HG02642 (cell line): ENCODE measurements around the gene TMEM212.

Experiments
- ATAC-seq: cut with Tn5 transposase; IDR thresholded peaks from one replicate; pipeline ENCODE4 v1.9.1; 2021; ENCODE audit warnings: mild to moderate bottlenecking; ENCODE audit not compliant: unreplicated experiment, poor library complexity

TMEM212 gene

GRCh38 chr3:171832989-171833388 is 10.2 kb upstream of the TMEM212 start:
- ATAC-seq: no peak

GRCh38 chr3:171833789-171834460 is 9.2 kb upstream of the TMEM212 start:
- ATAC-seq: no peak

DNA sequence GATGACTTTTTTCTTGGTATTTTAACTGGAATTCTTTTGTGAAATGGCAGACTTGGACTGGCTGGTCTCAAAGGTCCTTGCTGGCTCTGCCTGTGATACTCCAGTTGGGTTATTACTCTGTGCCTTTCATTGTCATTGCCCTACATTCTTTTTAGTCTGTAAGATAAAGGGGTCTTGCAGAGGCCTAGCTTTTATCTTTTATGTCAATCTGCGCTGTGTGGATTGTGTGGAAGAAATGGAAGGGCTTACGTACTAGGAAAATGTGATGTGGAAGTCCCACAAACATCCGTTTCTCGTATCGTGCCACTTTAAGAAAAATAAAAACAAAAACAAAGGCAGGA is 8.7 kb upstream of the TMEM212 start:
- no peak for ATAC-seq

DNA sequence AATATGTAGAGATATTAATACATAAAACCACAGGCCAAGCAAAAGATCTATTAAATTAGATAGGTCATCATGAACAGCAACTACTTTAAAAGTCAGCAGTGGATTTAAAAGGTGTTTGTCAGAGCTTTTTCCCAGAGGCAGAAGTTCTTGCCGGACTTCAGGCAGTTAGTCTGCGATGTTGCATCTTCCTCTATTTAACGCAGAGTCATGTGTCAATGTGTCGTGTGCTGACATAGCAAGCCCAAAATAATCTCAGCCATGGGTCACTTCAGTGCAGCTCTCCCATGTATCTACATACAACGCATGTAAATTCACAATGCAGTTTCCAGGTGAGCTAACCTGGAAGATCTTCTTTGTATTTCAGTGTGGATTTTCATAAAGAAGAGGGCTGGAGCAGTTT is 8.0 kb upstream of the TMEM212 start:
- ATAC-seq: no peak

- ATAC-seq: no peak
These were observed 7.5 kb upstream of the TMEM212 start for GRCh38 chr3:171835613-171836012.

DNA sequence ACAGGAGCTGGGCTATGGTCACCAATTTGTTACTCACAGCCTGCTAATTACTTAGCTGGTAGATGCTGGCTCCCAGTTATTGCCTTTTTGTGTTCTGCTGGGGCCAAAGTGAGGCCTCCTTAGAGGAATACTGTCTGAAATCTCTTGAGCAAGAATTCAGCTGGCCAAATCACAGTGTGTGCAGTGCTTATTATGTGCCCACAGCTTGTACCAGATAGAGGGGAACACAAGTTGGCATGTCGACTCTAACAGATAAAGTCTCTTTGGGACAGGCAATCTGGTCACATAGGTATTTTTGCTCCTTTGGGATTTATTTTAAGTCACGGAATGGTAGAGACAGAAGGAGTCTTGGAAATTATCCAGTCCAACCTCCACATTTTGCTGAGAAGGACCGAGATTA is 6.3 kb upstream of the TMEM212 start:
- no peak for ATAC-seq

DNA sequence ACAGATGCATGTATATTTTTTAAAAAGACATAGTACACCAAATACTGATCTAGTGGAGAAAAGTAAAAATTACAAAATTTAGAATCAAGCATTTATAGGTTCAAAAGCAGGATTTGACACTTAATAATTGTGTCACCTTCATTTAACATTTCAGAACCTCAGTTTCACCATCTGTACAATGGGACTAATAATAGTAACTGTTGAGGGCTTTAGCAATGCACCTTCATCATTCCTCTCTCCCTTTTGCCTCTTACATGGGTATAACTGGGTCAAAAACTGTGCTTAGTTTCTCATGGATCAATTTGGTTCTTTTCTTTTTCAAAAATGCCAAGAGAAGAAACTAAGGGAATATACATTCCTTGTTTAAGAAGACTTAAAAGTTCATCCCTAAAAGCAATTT is 5.5 kb upstream of the TMEM212 start:
- ATAC-seq: no peak

- ATAC-seq: no peak
These were observed 4.9 kb upstream of the TMEM212 start for GRCh38 chr3:171838218-171838720.

- ATAC-seq: no peak
These were observed 3.9 kb upstream of the TMEM212 start for GRCh38 chr3:171839270-171839669.

DNA sequence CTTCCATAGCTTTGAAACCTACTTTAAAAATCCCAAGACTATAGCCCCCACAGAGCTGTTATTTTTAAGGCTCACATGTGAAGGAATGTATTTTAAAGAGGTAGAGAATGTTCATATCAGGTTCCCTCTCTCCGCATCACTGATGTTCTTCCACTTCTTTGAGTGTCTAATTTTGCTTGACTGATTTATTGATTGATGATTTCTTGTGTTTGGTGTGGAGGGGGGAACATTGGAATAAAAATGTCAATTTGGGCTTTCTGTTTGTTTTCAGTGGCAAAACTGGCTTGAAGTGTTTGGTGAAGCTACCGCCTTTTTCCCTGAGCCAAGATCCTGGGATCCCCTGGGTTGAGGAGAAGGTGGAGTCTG is 2.7 kb upstream of the TMEM212 start:
- ATAC-seq: no peak

- ATAC-seq: no peak
These were observed 2.1 kb upstream of the TMEM212 start for GRCh38 chr3:171840811-171841619.

GRCh38 chr3:171841620-171842000 is 1.5 kb upstream of the TMEM212 start:
- ATAC-seq: no peak

GRCh38 chr3:171844873-171845272 is 1.7 kb downstream of the TMEM212 start:
- ATAC-seq: no peak

DNA sequence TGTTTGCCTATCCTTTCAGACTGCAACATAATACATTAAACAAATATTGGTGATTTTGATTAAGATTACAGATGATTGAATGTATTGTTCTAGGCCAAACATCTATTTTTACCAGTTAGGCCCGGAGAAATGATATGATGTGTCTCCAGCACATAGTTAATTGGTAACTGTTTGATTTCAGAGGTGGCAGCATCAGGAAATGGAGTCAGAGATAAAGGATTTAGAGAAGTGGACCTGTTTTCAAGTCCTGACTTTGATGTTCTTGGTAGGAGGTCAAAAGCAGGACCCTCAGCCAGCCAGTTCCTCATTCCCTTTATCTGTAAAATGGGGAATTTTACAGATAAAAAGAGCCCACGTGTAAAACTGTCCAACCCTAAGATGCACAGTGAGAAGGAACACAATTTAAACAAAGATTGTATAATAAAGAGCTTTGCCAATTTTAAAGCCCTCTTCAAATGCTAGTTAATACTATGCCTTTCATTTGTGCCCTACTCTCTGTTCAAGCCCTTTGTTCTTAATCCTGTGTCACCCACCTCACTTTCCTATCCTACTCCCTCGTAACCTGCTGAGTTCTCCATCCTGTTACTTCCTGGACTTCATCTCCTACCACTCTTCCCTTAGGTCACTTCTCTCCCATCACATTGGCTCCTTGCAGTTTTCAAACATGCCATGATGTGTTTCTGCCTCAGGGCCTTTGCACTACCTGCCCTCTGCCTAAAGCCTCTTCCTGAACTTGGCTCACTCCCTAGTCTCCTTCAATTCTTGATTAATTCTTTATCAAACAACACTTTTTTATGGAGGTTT is 2.5 kb downstream of the TMEM212 start:
- no peak for ATAC-seq

GRCh38 chr3:171846597-171846996 is 3.4 kb downstream of the TMEM212 start:
- peak; percentile 94 for ATAC-seq

DNA sequence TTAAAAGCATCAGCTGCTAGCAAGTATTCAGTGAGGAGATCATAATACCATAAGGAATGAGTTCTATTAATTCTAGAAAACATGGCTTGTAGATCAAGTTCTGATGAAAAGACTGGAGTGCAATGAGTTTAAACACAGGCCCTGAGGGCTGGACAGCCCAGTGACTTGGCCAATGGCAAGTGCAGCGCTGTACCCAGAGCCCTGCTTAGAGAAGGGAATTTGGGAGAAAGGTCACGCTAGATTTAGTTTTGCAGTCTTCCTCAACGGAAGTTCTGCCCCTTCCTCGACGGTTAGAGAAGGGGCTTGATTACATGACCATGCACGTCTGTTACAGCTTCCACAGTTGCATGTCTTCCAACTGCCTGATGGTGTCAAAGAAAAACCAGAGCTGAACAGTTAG is 4.0 kb downstream of the TMEM212 start:
- peak; percentile 12 for ATAC-seq

DNA sequence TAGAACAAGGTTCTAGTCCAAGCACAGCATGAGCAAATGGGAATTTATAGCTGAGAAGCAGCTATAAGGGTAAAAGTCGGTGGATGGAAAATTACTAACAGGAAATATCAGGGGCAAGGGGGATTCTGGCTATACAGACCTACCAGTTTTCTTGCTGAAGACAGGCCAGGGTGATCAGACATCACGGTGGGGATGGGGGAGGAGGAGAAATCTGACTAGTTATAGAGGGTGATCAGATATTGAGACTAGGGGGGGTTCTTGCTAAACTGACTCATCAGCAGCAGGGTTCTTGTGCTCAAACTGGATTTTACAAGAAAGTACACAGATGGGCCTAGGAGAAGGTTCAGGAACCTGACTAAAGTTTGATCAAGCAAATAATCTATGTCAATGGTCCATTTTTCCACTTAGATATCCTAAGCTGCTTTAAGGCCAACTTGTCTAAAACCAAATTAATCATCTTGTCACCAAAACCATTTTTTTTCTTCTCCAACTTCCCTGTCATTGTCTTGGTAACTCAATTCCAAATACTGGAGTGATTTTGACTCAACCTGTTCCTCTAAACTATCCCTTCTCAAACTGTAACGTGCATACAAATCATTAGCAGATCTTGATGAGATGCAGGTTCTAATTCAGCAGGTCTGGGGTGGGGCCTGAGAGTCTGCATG is 4.6 kb downstream of the TMEM212 start:
- ATAC-seq: no peak

DNA sequence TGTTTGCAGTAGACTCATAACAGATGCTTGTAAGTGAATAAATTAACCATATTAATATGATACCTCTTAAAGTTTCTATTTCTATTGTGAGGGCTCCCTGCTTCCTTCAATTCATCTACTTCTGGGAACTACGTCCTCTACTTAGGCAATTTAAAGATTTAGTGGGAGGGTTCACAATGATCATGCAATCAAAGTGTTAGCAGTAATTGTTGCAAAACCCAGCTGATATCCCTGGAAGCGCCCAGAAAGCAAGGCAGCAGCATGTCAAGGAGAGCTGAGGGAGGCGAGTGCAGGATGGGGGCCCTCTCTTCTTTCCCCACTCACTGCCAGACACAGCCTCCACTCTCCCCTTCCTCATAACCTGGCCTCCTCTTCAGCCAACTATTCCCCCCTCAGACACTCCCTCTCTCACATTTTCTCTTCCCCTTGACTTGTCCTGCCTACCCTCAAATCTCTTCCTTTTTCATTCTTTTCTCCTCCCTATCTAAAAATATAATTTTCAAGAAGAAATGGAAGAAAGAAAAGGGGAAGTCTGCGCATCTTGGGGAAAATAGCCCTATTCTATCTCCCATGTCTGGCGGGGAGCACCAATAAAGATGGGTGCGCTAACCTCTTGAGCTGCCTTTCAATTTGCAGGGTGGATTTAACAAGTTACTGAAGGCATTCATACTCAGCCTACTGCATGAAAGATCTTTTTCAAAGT is 6.6 kb downstream of the TMEM212 start:
- no peak for ATAC-seq

- no peak for ATAC-seq
These were observed 7.3 kb downstream of the TMEM212 start for GRCh38 chr3:171850320-171850959.
